Measurements from ENCODE around the gene LYST.

- TF ChIP-seq POLR2A (IDR thresholded peaks at IDR 0.05) (no peak), CTCF (IDR thresholded peaks at IDR 0.05) (no peak)
These were observed 48.0 kb downstream of the LYST start for GRCh38 chr1:235818632-235819136.
